IMR-90 (cell line): ENCODE data around the gene PHAF1. TPM values are rescaled to one million over a fixed set of nuclear protein-coding genes. Genes with fewer than 3 reads are reported as not detected.

Source experiments
- ATAC-seq: fragments of 200-7000 bp; cut with Tn5 transposase; 2 replicates; pipeline ENCODE4 v1.9.1; 2020; ENCODE audit warnings: low read depth, mild to moderate bottlenecking, moderate library complexity
- BruUV-seq: library from RNA; stranded (reverse); fragments of 400-500 nt; replicated peaks from 2 replicates; lab custom pipeline; 2021; lab: Mats Ljungman, UMichigan
- CTCF ChIA-PET: fragments of 300-600 bp; formaldehyde crosslinking; extraction: SDS; loops from one replicate; lab custom pipeline; 2021; ENCODE audit warnings: antibody characterized with exemption; lab: Yijun Ruan, JAX
- POLR2A ChIA-PET: fragments of 300-600 bp; sonication (Branson Sonifier 250); formaldehyde crosslinking; loops from one replicate; lab custom pipeline; 2022; ENCODE audit warnings: antibody characterized with exemption; ENCODE audit not compliant: unreplicated experiment; lab: Charles Lee
- DNase-seq: peaks from one replicate; pipeline ENCODE4 v3.0.0; 2013
- H2AFZ ChIP-seq: replicated peaks from 2 replicates; pipeline ENCODE3; 2013; ENCODE audit warnings: low read length, mild to moderate bottlenecking; ENCODE audit not compliant: poor library complexity
- H2AK5ac ChIP-seq: 2 replicates; pipeline ENCODE4 v1.6.1; 2013; ENCODE audit warnings: low read depth, low read length, inconsistent platforms
- H2AK9ac ChIP-seq: replicated peaks from 2 replicates; pipeline ENCODE3; 2013; ENCODE audit warnings: mild to moderate bottlenecking, low read depth, low read length, moderate library complexity; ENCODE audit not compliant: poor library complexity
- H2BK120ac ChIP-seq: 2 replicates; pipeline ENCODE4 v1.6.1; 2013; ENCODE audit warnings: low read depth, low read length, inconsistent platforms
- H2BK15ac ChIP-seq: 3 replicates; pipeline ENCODE4 v1.6.1; 2013; ENCODE audit warnings: low read depth, low read length, inconsistent platforms
- H2BK20ac ChIP-seq: 2 replicates; pipeline ENCODE4 v1.6.1; 2013; ENCODE audit warnings: low read depth, mild to moderate bottlenecking, inconsistent platforms, low read length, moderate library complexity
- H2BK5ac ChIP-seq: 2 replicates; pipeline ENCODE4 v1.6.1; 2013; ENCODE audit warnings: mild to moderate bottlenecking, low read depth, low read length, inconsistent platforms; ENCODE audit not compliant: poor library complexity, severe bottlenecking
- H3K14ac ChIP-seq: replicated peaks from 2 replicates; pipeline ENCODE4 v1.6.1; 2013; ENCODE audit warnings: low read depth, low read length, inconsistent platforms
- H3K18ac ChIP-seq: 2 replicates; pipeline ENCODE4 v1.6.1; 2013; ENCODE audit warnings: low read depth, low read length, control low read depth
- H3K23ac ChIP-seq: 2 replicates; pipeline ENCODE4 v1.6.1; 2013; ENCODE audit warnings: low read depth, low read length, inconsistent platforms
- H3K27ac ChIP-seq: 2 replicates; pipeline ENCODE4 v1.5.1; 2013; ENCODE audit warnings: mild to moderate bottlenecking, control low read depth, low read length; ENCODE audit not compliant: insufficient read depth
- H3K27me3 ChIP-seq: 2 replicates; pipeline ENCODE4 v1.6.1; 2013; ENCODE audit warnings: low read length; ENCODE audit not compliant: control insufficient read depth, insufficient read depth
- H3K36me3 ChIP-seq: 2 replicates; pipeline ENCODE4 v1.6.1; 2013; ENCODE audit warnings: low read length, mixed read lengths; ENCODE audit not compliant: control insufficient read depth, insufficient read depth
- H3K4ac ChIP-seq: 2 replicates; pipeline ENCODE4 v1.6.1; 2013; ENCODE audit warnings: low read depth, low read length, inconsistent platforms
- H3K4me1 ChIP-seq: 2 replicates; pipeline ENCODE4 v1.6.1; 2013; ENCODE audit warnings: low read length, mixed read lengths; ENCODE audit not compliant: control insufficient read depth, insufficient read depth
- H3K4me2 ChIP-seq: 2 replicates; pipeline ENCODE4 v1.6.1; 2013; ENCODE audit warnings: low read depth, mild to moderate bottlenecking, control low read depth, low read length, moderate library complexity
- H3K4me3 ChIP-seq: 2 replicates; pipeline ENCODE4 v1.5.1; 2013; ENCODE audit warnings: low read depth, mild to moderate bottlenecking, control low read depth, low read length, moderate library complexity; ENCODE audit not compliant: insufficient read depth
- H3K56ac ChIP-seq: 2 replicates; pipeline ENCODE4 v1.6.1; 2013; ENCODE audit warnings: low read length, inconsistent platforms; ENCODE audit not compliant: insufficient read depth; ENCODE audit errors: extremely low read depth
- H3K79me1 ChIP-seq, 2 experiments: 2 replicates each; pipeline ENCODE4 v1.6.1; 2013; ENCODE audit warnings: low read length in 2 of 2, inconsistent platforms in 1 of 2, low read depth in 1 of 2
- H3K9ac ChIP-seq: 2 replicates; pipeline ENCODE4 v1.6.1; 2013; ENCODE audit warnings: low read depth, low read length, control low read depth
- H3K9me1 ChIP-seq: 2 replicates; pipeline ENCODE4 v1.6.1; 2013; ENCODE audit warnings: low read length, inconsistent platforms; ENCODE audit not compliant: insufficient read depth
- H3K9me3 ChIP-seq: 2 replicates; pipeline ENCODE4 v1.6.1; 2013; ENCODE audit warnings: low read length; ENCODE audit not compliant: control insufficient read depth, insufficient read depth
- H4K20me1 ChIP-seq: 2 replicates; pipeline ENCODE4 v1.6.1; 2013; ENCODE audit warnings: low read length, inconsistent platforms; ENCODE audit not compliant: insufficient read depth
- H4K5ac ChIP-seq: 2 replicates; pipeline ENCODE4 v1.6.1; 2013; ENCODE audit warnings: mild to moderate bottlenecking, low read depth, low read length, control low read depth
- H4K8ac ChIP-seq, 2 experiments: 2 replicates each; pipeline ENCODE4 v1.6.1; 2013; ENCODE audit warnings: low read depth in 2 of 2, low read length in 2 of 2, control low read depth in 1 of 2, inconsistent platforms in 1 of 2
- H4K91ac ChIP-seq: 2 replicates; pipeline ENCODE4 v1.6.1; 2013; ENCODE audit warnings: low read depth, low read length, inconsistent platforms; ENCODE audit not compliant: insufficient read depth
- BHLHE40 ChIP-seq: fragments of 150-350 bp; IDR thresholded peaks from 2 replicates; pipeline ENCODE4 v1.6.1; 2016; ENCODE audit warnings: mild to moderate bottlenecking, low read depth, low read length
- CEBPB ChIP-seq: IDR thresholded peaks from 2 replicates; pipeline ENCODE4 v1.6.1; 2012; ENCODE audit warnings: low read depth, low read length, improper control_type of control experiment
- CTCF ChIP-seq: conservative IDR thresholded peaks from 2 replicates; pipeline ENCODE4 v1.5.1; 2012; ENCODE audit warnings: mild to moderate bottlenecking, low read depth, low read length, improper control_type of control experiment
- ELK1 ChIP-seq: fragments of 150-350 bp; IDR thresholded peaks from 2 replicates; pipeline ENCODE4 v1.6.1; 2016; ENCODE audit warnings: low read depth, mild to moderate bottlenecking, low read length, moderate library complexity, borderline replicate concordance
- FOS ChIP-seq: fragments of 150-350 bp; IDR thresholded peaks from 2 replicates; pipeline ENCODE4 v1.6.1; 2016; ENCODE audit warnings: low read depth, low read length
- MAZ ChIP-seq: IDR thresholded peaks from 2 replicates; pipeline ENCODE4 v1.6.1; 2012; ENCODE audit warnings: low read depth, mild to moderate bottlenecking, low read length, improper control_type of control experiment, moderate library complexity, borderline replicate concordance
- MXI1 ChIP-seq: IDR thresholded peaks from 2 replicates; pipeline ENCODE4 v1.6.1; 2012; ENCODE audit warnings: low read depth, mild to moderate bottlenecking, low read length, moderate library complexity, borderline replicate concordance
- NFE2L2 ChIP-seq: fragments of 150-350 bp; IDR thresholded peaks from 2 replicates; pipeline ENCODE4 v1.6.1; 2016; ENCODE audit warnings: low read depth, mild to moderate bottlenecking, low read length
- POLR2A ChIP-seq: IDR thresholded peaks from 2 replicates; pipeline ENCODE4 v1.6.1; 2012; ENCODE audit warnings: mild to moderate bottlenecking, low read depth, low read length
- RAD21 ChIP-seq: IDR thresholded peaks from 2 replicates; pipeline ENCODE4 v1.6.1; 2012; ENCODE audit warnings: low read length, improper control_type of control experiment
- RFX5 ChIP-seq: IDR thresholded peaks from 2 replicates; pipeline ENCODE4 v1.8.0; 2012; ENCODE audit warnings: low read depth, mild to moderate bottlenecking, low read length, moderate library complexity
- SMC3 ChIP-seq: fragments of 150-350 bp; IDR thresholded peaks from 2 replicates; pipeline ENCODE4 v1.6.1; 2016; ENCODE audit warnings: low read depth, mild to moderate bottlenecking, antibody characterized with exemption, low read length, moderate library complexity
- USF2 ChIP-seq: fragments of 150-350 bp; IDR thresholded peaks from 2 replicates; pipeline ENCODE4 v1.6.1; 2017; ENCODE audit warnings: mild to moderate bottlenecking, antibody characterized with exemption, low read length, low read depth
- whole genome bisulfite sequencing, 2 experiments: methylation state at CpG; one replicate each; pipeline versions ENCODE4 v1.1.5 to v1.1.7; 2013; ENCODE audit warnings: missing lambda C conversion rate in 2 of 2; ENCODE audit not compliant: insufficient read length in 1 of 2; ENCODE audit errors: extremely low coverage in 2 of 2; 5-methylcytosine and 5-hydroxymethylcytosine counted together
- dilution Hi-C: fragments of 300-500 bp; cut with HindIII; formaldehyde crosslinking; loops from one replicate; pipeline ENCODE4 v1.14.3; 2018; ENCODE audit warnings: low sequenced_read_pairs; ENCODE audit not compliant: unreplicated experiment
- in situ Hi-C: fragments of 300-500 bp; cut with MboI; formaldehyde crosslinking; loops from 3 replicates; pipeline ENCODE4 v1.14.3; 2019; ENCODE audit warnings: low sequenced_read_pairs, inconsistent platforms, mixed read lengths
- intact Hi-C: fragments of 100-400 bp; cut with micrococcal nuclease; formaldehyde crosslinking; loops from 2 replicates; pipeline ENCODE4 v1.10.0; 2022
- polyA plus RNA-seq, 3 experiments: library from polyadenylated mRNA; depleted of rRNA; stranded (reverse); fragments of >200 nt; gene quantifications; 2 replicates each; pipeline ENCODE4 v1.2.3, GENCODE V29; 2012; ENCODE audit warnings: low replicate concordance in 1 of 3
- total RNA-seq: library from RNA; depleted of rRNA; stranded (reverse); fragments of >200 nt; gene quantifications from 2 replicates; pipeline ENCODE4 v1.2.3, GENCODE V29; 2012

Gene PHAF1
- total and polyA plus RNA-seq, 2 of the 4 experiments (the other 2 are of a cell fraction), result 14.0 to 19.8 TPM

- TF ChIP-seq CTCF, result no peak
Measured at GRCh38 chr16:67101311-67102082, 8.2 kb upstream of the PHAF1 start (continued).

- Histone ChIP-seq H2BK20ac (no peak overlapping the region), H2BK5ac (no peak overlapping the region), H3K27me3 (no peaks in the 10 kb centered on the region), H3K4ac (no peak overlapping the region), H2BK120ac (no peak overlapping the region), H2AFZ (no peak overlapping the region), H3K9ac (no peak overlapping the region), H3K36me3 (no peaks in the 10 kb centered on the region), H2AK5ac (no peak overlapping the region), H2BK15ac (no peak overlapping the region), H3K4me2 (no peak overlapping the region), H3K79me1 (peaks cover 2 to 3% of the 10 kb centered on the region in 2 experiments; a peak in 2 of 4 replicates), H4K91ac (no peak overlapping the region), H3K14ac (no peak overlapping the region), H3K9me3 (no peaks in the 10 kb centered on the region), H3K23ac (no peak overlapping the region), H3K9me1 (peaks cover 10% of the 10 kb centered on the region), H4K8ac (no peak overlapping the region), H3K27ac (no peak overlapping the region), H3K4me3 (no peak overlapping the region), H4K5ac (no peak overlapping the region), H3K18ac (no peak overlapping the region), H4K20me1 (peaks cover 19% of the 10 kb centered on the region), H2AK9ac (peak overlapping the region; percentile 60), H3K4me1 (peaks cover 5% of the 10 kb centered on the region), H3K56ac (no peak overlapping the region)
- POLR2A ChIA-PET, result no interaction called here
- dilution Hi-C loops (no loop called here), intact Hi-C loops (no loop called here), in situ Hi-C loops (no loop called here)
- BruUV-seq, result no TSS peak
- CTCF ChIA-PET, result interaction anchor here (0.8 to 1.6 kb wide), 2 partner anchors 47 to 86 kb away, joined by 3 to 4 read pairs; partner anchors contain the start of gene B3GNT9
- ATAC-seq, result peak; percentile 43; the same call in 1 of the 2 replicates
- peak; percentile 23 for DNase-seq
- 73% methylated on average over 4 of the region's 4 CpGs; no CpG with 5 or more reads in 1 of the 2 experiments for WGBS, 2 experiments
- TF ChIP-seq POLR2A (no peak), CEBPB (no peak), MAZ (no peak), FOS (no peak), ELK1 (no peak), NFE2L2 (no peak), USF2 (no peak), SMC3 (no peak), RFX5 (no peak), BHLHE40 (no peak), RAD21 (peak; percentile 18; the same call in 1 of the 2 replicates), MXI1 (no peak)
Measured at GRCh38 chr16:67104061-67104460, 5.7 kb upstream of the PHAF1 start.
